Measurements from ENCODE around the gene GTF2A1L.

GTF2A1L gene

DNA sequence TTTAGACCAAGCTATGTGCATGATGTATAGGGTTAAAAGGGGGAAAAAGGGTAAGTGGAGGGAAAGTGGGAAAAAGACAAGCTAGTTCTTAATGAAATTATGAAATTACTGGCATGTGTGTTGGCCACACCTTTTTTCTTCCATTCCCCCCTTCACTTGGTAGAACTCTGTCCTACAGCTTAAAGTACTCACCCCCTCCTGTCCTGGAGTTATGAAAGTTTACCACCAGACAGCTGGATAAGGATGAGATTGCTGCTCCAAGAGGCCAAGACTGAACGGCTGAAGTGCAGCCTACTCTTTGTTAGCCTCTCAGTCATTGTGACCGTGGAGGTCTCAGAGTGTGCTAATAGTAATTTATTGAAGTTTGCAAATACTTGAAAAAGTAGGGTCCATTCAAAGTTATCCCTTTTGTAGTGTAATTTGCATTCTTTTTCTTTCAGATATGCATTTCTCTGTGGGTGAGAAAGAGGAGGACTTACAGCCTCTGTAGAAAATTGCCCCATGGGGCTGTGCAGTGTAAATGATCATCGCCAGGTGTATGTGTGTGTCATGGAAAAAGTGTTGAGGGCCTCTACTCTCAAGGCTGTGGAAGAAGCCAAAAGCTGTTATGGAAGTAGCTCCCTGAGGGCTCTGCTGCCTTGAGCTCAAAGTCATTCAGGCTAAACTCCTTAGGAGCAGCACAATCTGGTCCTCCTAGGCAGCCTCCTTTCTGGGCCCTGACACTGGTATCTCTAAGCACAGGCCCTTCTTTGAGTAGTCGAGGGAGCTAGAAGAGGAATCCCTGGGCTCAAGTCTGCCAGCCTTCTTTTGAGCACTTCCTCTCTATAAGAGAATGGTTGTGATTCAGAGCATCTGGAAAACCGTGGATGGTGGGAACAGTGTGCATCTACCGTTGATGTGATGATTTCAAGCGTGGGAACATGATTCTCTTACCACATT, 91.7 kb downstream of the GTF2A1L start:
- H3K4me3 ChIP-seq (ENCODE audit: control insufficient read depth, low read depth, low read length) = no peak overlapping the region
- TF ChIP-seq CTCF (IDR thresholded peaks at IDR 0.05; ENCODE audit: control insufficient read depth, insufficient read depth, low read depth, low read length, missing control alignments) = no peak
- DNase-seq (ENCODE audit: low read depth) = no peak

DNA sequence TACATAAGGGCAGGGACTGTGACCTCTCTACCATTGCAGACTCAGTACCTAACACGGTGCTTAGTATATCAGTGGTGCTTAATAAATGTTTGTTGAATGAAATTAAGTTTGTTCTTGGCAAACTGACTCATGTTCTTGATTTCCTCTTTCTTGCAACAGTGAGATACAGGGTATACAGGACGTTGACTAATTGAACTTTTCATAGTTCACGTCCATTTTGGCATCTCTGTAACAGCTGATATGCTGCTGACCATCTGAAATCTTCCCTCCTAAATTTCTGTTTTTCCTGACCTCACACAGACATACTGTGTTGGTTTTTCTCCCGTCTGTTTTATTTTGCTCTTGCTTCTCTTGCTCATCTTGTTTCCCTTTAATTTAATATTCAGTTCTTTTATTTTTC, 93.7 kb downstream of the GTF2A1L start:
- no peak for TF ChIP-seq CTCF (IDR thresholded peaks at IDR 0.05; ENCODE audit: control insufficient read depth, insufficient read depth, low read depth, low read length, missing control alignments)
- no peak for DNase-seq (ENCODE audit: low read depth)
- no peak overlapping the region for H3K4me3 ChIP-seq (ENCODE audit: control insufficient read depth, low read depth, low read length)

DNA sequence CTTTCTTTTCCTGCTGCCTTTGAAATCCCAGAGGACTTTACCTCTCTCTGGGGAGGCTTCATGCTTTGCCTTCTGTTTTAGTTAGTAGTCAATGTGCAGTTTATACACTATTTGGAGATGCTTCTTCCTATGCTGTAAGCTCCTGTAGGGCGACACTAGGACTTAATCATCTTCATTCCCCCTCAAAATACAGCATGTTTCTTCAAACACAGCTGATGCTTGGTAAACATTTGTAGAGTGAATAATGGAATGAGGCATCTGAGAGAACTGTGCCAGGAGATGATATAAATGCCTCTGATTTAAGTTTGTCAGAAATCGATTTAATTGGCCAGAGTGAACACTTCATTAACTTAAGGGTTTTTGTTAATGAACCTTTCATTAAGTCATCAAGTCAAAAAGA, 94.5 kb downstream of the GTF2A1L start:
- H3K4me3 ChIP-seq (ENCODE audit: control insufficient read depth, low read depth, low read length) = no peak overlapping the region
- no peak for DNase-seq (ENCODE audit: low read depth)
- TF ChIP-seq CTCF (IDR thresholded peaks at IDR 0.05; ENCODE audit: control insufficient read depth, insufficient read depth, low read depth, low read length, missing control alignments) = no peak

DNA sequence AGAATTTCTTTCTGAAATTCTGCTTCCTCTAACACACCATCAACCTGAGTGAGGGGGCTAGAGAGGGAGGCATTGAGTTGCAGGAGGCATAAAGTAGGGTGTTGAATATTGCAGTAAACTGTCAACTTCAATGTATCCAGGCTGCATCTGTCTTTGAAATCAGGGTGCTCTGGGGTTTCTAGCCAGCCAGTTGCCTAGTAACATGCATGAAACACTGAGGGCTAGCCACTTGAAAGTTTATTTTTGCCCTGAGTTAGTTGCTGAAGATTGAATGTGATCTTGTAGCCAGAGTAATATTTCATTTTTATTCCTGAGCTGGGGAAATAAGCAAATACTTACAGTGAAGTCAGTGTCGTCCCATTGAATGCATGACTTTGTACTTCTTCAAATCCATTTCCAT, 96.0 kb downstream of the GTF2A1L start:
- no peak for TF ChIP-seq CTCF (IDR thresholded peaks at IDR 0.05; ENCODE audit: control insufficient read depth, insufficient read depth, low read depth, low read length, missing control alignments)
- DNase-seq (ENCODE audit: low read depth) = no peak
- H3K4me3 ChIP-seq (ENCODE audit: control insufficient read depth, low read depth, low read length) = no peak overlapping the region

- no peak for DNase-seq (ENCODE audit: low read depth)
- TF ChIP-seq CTCF (IDR thresholded peaks at IDR 0.05; ENCODE audit: control insufficient read depth, insufficient read depth, low read depth, low read length, missing control alignments) = no peak
- no peak overlapping the region for H3K4me3 ChIP-seq (ENCODE audit: control insufficient read depth, low read depth, low read length)
These were observed 96.6 kb downstream of the GTF2A1L start for GRCh38 chr2:48714245-48714644.

GRCh38 chr2:48715042-48715899, 97.6 kb downstream of the GTF2A1L start:
- TF ChIP-seq CTCF (IDR thresholded peaks at IDR 0.05; ENCODE audit: control insufficient read depth, insufficient read depth, low read depth, low read length, missing control alignments) = no peak
- no peak for DNase-seq (ENCODE audit: low read depth)
- no peak overlapping the region for H3K4me3 ChIP-seq (ENCODE audit: control insufficient read depth, low read depth, low read length)
